Activated naive CD4-positive, alpha-beta T cell treated with anti-CD3 and anti-CD28 coated beads, Interleukin-2, amount 50 U/mL, for 72 hours (primary cell): ENCODE results near the gene CACHD1. TPM values are rescaled to one million over a fixed set of nuclear protein-coding genes. Genes with fewer than 3 reads are reported as not detected.
A peak's percentile ranks its signal among the peaks of the same experiment; 100 is the strongest.

Experiments
- ATAC-seq, 2 donors: fragments of 150-1000 bp; cut with Tn5 transposase; 2 replicates each; pipeline ENCODE4 v1.10.0; 2021; ENCODE audit warnings: mild to moderate bottlenecking in 2 of 2, moderate library complexity in 2 of 2
- DNase-seq, 2 donors: peaks; one replicate each; pipeline ENCODE4 v3.0.0; 2021 to 2022; ENCODE audit warnings: low spot score in 2 of 2
- H3K27ac Mint-ChIP-seq, 2 donors: one replicate each; pipeline ENCODE4 v1.8.0; 2022; ENCODE audit warnings: mild to moderate bottlenecking in 2 of 2, mixed read lengths in 2 of 2
- H3K36me3 Mint-ChIP-seq, 2 donors: one replicate each; pipeline ENCODE4 v1.8.0; 2022; ENCODE audit warnings: mixed read lengths in 2 of 2
- H3K9me3 Mint-ChIP-seq, 2 donors: one replicate each; pipeline ENCODE4 v1.8.0; 2022; ENCODE audit warnings: mixed read lengths in 2 of 2
- total RNA-seq, 2 donors: library from RNA; stranded (reverse); gene quantifications; one replicate each; pipeline ENCODE4 v1.2.3, GENCODE V29; 2022

CACHD1 gene
- total RNA-seq, 2 donors from 2014 or later = 1.1 to 1.6 TPM

- ATAC-seq (peak; percentile 48 to 55), DNase-seq (no peak)
- H3K27ac Mint-ChIP-seq = no peak overlapping the region
- H3K36me3 Mint-ChIP-seq = no peaks in the 10 kb centered on the region
- H3K9me3 Mint-ChIP-seq = no peaks in the 10 kb centered on the region
Observed at GRCh38 chr1:64659478-64660138, 189.7 kb downstream of the CACHD1 start.

GRCh38 chr1:64663668-64664067 is 193.7 kb downstream of the CACHD1 start:
- H3K9me3 Mint-ChIP-seq = no peaks in the 10 kb centered on the region
- no peak overlapping the region for H3K27ac Mint-ChIP-seq
- peak in 1 of 2 donors; percentile 37 for ATAC-seq
- H3K36me3 Mint-ChIP-seq = no peaks in the 10 kb centered on the region
- DNase-seq = peak in 1 of 2 donors; percentile 8

GRCh38 chr1:64664299-64664698 is 194.4 kb downstream of the CACHD1 start:
- ATAC-seq (no peak), DNase-seq (no peak)
- no peaks in the 10 kb centered on the region for H3K9me3 Mint-ChIP-seq
- H3K27ac Mint-ChIP-seq = no peak overlapping the region
- no peaks in the 10 kb centered on the region for H3K36me3 Mint-ChIP-seq

GRCh38 chr1:64669098-64669675 is 199.3 kb downstream of the CACHD1 start:
- Mint-ChIP-seq H3K36me3 (no peaks in the 10 kb centered on the region), H3K9me3 (no peaks in the 10 kb centered on the region), H3K27ac (no peak overlapping the region)
- DNase-seq (no peak), ATAC-seq (no peak)

GRCh38 chr1:64675718-64676345 is 205.9 kb downstream of the CACHD1 start:
- no peaks in the 10 kb centered on the region for H3K9me3 Mint-ChIP-seq
- ATAC-seq = no peak
- DNase-seq = no peak
- H3K27ac Mint-ChIP-seq = no peak overlapping the region
- no peaks in the 10 kb centered on the region for H3K36me3 Mint-ChIP-seq

GRCh38 chr1:64676386-64676785 is 206.5 kb downstream of the CACHD1 start:
- Mint-ChIP-seq H3K27ac (no peak overlapping the region), H3K9me3 (no peaks in the 10 kb centered on the region)

GRCh38 chr1:64677532-64677931 is 207.6 kb downstream of the CACHD1 start:
- no peak for DNase-seq
- Mint-ChIP-seq H3K36me3 (no peaks in the 10 kb centered on the region), H3K9me3 (no peaks in the 10 kb centered on the region), H3K27ac (no peak overlapping the region)
- no peak for ATAC-seq

More at GRCh38 chr1:64676386-64676785, 206.5 kb downstream of the CACHD1 start:
- H3K36me3 Mint-ChIP-seq = no peaks in the 10 kb centered on the region
- DNase-seq (no peak), ATAC-seq (no peak)

GRCh38 chr1:64678366-64678765 is 208.4 kb downstream of the CACHD1 start:
- Mint-ChIP-seq H3K9me3 (no peaks in the 10 kb centered on the region), H3K27ac (no peak overlapping the region), H3K36me3 (no peaks in the 10 kb centered on the region)
- no peak for ATAC-seq
- no peak for DNase-seq

GRCh38 chr1:64679177-64679576 is 209.2 kb downstream of the CACHD1 start:
- no peak for ATAC-seq
- no peaks in the 10 kb centered on the region for H3K9me3 Mint-ChIP-seq
- H3K27ac Mint-ChIP-seq = peak overlapping the region in 1 of 2 donors; percentile 24
- no peaks in the 10 kb centered on the region for H3K36me3 Mint-ChIP-seq
- no peak for DNase-seq

GRCh38 chr1:64680599-64680998 is 210.7 kb downstream of the CACHD1 start:
- Mint-ChIP-seq H3K27ac (no peak overlapping the region), H3K36me3 (no peaks in the 10 kb centered on the region), H3K9me3 (no peaks in the 10 kb centered on the region)
- ATAC-seq = no peak
- DNase-seq = no peak

GRCh38 chr1:64681043-64681442 is 211.1 kb downstream of the CACHD1 start:
- Mint-ChIP-seq H3K27ac (no peak overlapping the region), H3K9me3 (no peaks in the 10 kb centered on the region), H3K36me3 (no peaks in the 10 kb centered on the region)
- DNase-seq (no peak), ATAC-seq (no peak)

GRCh38 chr1:64683419-64683818 is 213.5 kb downstream of the CACHD1 start:
- Mint-ChIP-seq H3K9me3 (no peaks in the 10 kb centered on the region), H3K36me3 (no peaks in the 10 kb centered on the region), H3K27ac (no peak overlapping the region)
- ATAC-seq = no peak
- DNase-seq = no peak

- H3K27ac Mint-ChIP-seq = peak overlapping the region in 1 of 2 donors; percentile 41
- no peak for ATAC-seq
- H3K9me3 Mint-ChIP-seq = no peaks in the 10 kb centered on the region
Observed at GRCh38 chr1:64685217-64685616, 215.3 kb downstream of the CACHD1 start.

GRCh38 chr1:64685765-64686341 is 215.9 kb downstream of the CACHD1 start:
- peak overlapping the region in 1 of 2 donors; percentile 41 for H3K27ac Mint-ChIP-seq
- H3K9me3 Mint-ChIP-seq = no peaks in the 10 kb centered on the region
- no peaks in the 10 kb centered on the region for H3K36me3 Mint-ChIP-seq
- DNase-seq = no peak
- no peak for ATAC-seq

More at GRCh38 chr1:64685217-64685616, 215.3 kb downstream of the CACHD1 start:
- no peaks in the 10 kb centered on the region for H3K36me3 Mint-ChIP-seq
- no peak for DNase-seq

GRCh38 chr1:64686828-64687724 is 217.1 kb downstream of the CACHD1 start:
- Mint-ChIP-seq H3K27ac (no peak overlapping the region), H3K9me3 (no peaks in the 10 kb centered on the region), H3K36me3 (no peaks in the 10 kb centered on the region)
- ATAC-seq = peak in 1 of 2 donors; percentile 54
- peak in 1 of 2 donors; percentile 15 for DNase-seq

- Mint-ChIP-seq H3K27ac (no peak overlapping the region), H3K9me3 (no peaks in the 10 kb centered on the region), H3K36me3 (no peaks in the 10 kb centered on the region)
- ATAC-seq (no peak), DNase-seq (no peak)
Observed at GRCh38 chr1:64687725-64688327, 217.9 kb downstream of the CACHD1 start.
